Measurements from ENCODE around the gene GHRH.

The GHRH gene, protein sequence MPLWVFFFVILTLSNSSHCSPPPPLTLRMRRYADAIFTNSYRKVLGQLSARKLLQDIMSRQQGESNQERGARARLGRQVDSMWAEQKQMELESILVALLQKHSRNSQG

DNA sequence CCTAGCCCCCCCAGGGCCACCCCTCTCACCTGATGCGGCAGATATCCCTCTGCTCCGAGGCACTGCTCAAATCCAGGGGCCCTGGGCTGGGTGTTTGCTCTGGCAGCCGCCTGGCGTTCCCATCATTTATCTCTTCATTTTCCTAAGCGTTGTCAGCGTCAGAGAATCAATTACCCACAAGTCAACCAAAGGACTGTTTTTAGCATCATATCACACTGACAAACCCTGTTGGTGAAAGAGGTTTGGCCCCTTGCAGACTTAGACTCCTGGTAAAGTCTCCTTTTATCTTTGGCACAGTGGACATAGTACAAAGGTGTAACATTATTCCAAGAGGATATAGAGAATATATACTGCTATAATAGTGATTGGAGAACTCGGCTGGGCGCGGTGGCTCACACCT, at the start of gene GHRH:
Gene GHRH, minus strand, starts transcription at position 101 of the 400 bp plus-strand sequence. CDS start 4,925 bp downstream, outside the sequence.
- no peak for TF ChIP-seq JUND (IDR thresholded peaks at IDR 0.05; ENCODE audit: low read depth)
- DNase-seq (ENCODE audit: low read depth in 1 of 2, low spot score in 1 of 2) = no peak
- in situ Hi-C loops (cut with HindIII; ENCODE audit: low pct_unique_long_range_greater_than_20kb, low sequenced_read_pairs) = no loop called here

DNA sequence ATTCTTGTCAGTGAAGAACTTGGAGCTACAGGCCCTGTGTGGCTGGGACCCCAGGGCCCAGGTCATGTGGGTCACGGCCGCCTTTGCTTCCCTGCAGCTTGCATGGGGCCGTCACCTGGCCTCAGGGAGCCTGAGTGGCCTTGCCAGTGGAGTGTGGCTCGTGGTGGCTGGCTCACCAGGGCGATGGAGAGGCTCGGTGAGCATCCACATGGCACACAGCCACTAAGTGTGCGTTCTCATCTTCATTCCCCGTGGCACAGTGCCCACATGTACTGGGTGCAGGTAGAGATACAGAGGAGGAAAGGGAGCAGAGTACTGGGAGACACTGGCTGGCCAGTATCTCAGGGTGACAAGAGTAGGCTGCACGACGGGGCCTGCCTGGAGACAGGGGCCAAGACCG, 49.3 kb upstream of the GHRH start:
- TF ChIP-seq JUND (IDR thresholded peaks at IDR 0.05; ENCODE audit: low read depth) = no peak
- no peak for DNase-seq (ENCODE audit: low read depth in 1 of 2, low spot score in 1 of 2)
- in situ Hi-C loops (cut with HindIII; ENCODE audit: low pct_unique_long_range_greater_than_20kb, low sequenced_read_pairs) = no loop called here

DNA sequence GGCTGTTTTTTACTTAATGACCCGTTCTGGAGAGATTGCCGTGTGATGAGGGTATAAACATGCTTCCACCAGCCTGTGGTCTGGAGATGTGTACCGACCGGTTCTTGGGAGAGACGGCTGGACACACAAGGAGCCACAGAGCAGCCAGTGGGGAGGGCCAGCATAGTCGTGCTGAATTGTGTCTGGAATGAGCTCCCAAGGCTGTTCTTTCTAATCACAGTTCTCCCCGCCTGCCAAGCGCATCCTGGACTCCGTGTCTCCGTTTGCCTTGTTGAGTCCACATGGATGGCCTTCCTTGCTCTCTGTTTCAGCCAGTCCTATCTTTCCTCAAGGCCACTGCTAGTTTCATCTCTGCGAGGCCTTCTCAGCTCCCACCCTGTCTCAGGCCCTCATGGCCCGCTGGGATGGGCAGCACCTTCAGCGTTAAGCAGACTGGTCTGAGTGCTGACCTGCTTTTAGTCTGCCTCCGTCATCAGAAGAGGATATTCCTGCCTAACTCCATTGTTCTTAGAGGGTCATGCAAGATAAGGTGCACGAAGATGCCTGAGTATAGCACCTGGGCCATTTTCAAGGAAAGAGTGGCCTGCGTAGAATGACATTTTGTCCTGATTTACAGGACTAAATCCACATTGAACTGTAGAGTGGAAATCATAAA, 48.4 kb upstream of the GHRH start:
- TF ChIP-seq JUND (IDR thresholded peaks at IDR 0.05; ENCODE audit: low read depth) = no peak
- in situ Hi-C loops (cut with HindIII; ENCODE audit: low pct_unique_long_range_greater_than_20kb, low sequenced_read_pairs) = no loop called here

DNA sequence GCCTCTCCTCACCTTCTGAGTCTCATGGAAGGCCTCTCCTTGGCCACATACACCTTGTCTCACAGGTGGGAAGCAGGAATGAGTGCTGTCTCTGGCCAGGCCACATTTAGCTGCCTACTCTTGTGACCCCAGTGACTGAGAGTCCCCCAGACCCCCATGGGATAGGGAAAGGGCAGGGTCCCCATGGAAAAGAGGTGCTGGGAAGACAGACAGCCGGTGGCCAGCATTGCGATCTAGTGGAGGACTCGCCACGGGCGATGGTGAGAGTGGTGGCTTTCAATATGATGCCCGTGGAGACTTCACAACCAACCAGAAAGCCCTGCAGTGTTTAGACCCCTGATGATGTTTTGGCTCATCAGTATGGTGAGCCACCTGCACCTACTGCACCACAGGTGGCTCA, 47.7 kb upstream of the GHRH start:
- in situ Hi-C loops (cut with HindIII; ENCODE audit: low pct_unique_long_range_greater_than_20kb, low sequenced_read_pairs) = no loop called here
- no peak for DNase-seq (ENCODE audit: low read depth in 1 of 2, low spot score in 1 of 2)
- no peak for TF ChIP-seq JUND (IDR thresholded peaks at IDR 0.05; ENCODE audit: low read depth)

More for the DNA sequence above, 48.4 kb upstream of the GHRH start:
- peak; percentile 41 to 83 for DNase-seq (ENCODE audit: low read depth in 1 of 2, low spot score in 1 of 2)

DNA sequence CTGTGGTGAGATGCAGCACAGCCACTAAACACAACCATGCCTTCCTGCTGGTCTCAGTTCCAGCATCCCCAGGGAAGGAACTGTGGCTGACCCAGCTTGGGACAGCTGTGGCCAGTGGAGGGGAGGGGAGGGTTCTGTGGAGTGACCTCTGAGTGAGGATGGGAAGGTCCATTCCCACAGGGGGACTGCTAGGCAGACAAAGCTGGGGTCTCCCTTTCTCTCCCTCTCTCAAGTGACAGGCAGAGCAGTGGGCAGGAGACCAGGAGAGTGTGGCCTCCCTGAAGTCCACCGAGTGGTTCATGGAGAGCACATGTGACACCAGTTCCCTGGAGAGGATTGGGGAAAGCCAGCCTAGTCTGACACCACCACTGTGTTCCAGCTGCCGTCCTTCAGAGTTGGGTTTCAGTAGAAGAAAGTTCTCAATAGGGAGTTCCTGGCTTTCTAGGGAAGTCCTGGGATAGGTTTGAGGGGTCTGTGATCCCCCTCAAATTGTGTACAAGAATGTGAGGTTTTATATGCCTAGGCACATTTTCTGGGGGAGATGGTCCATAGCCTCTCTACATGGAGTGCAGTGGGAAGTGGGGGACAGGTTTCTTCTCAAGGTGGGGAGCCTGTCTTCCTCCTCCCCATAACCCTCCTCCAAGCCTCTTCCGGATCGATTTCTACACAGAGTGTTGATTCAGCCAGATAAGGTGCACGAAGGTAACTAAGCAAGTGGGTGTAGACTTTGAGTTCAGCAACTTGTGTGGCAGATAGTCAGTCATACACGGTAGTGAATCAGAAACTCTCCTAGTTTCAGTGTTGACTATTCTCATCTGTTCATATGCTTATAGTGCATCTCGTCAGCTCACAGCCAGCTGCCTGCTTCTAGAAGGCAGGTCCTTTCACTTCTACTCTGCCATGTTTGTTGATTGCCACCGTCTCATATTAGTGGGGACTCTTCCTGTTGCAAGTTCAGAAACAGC, 46.8 kb upstream of the GHRH start:
- no peak for TF ChIP-seq JUND (IDR thresholded peaks at IDR 0.05; ENCODE audit: low read depth)
- in situ Hi-C loops (cut with HindIII; ENCODE audit: low pct_unique_long_range_greater_than_20kb, low sequenced_read_pairs) = no loop called here
- no peak for DNase-seq (ENCODE audit: low read depth in 1 of 2, low spot score in 1 of 2)

DNA sequence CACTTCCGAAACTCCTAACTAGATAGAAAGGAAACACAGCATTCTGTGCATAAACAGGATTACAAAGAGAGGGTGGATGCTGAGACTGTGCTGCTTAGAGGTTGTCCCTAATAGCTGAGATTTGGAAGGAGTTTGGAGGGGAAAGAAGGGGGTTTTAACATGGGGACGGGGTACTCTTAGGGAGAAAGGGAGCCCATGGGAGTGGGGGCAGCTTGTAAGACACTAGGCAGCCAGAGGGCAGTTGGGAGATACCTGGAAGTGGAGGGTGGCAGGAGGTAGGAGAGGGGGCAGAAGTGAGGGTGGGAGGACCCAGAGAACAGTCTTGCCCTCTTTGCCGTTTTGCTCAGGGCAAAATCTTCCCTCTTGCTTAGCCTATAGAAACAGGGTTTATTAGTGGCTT, 44.2 kb upstream of the GHRH start:
- DNase-seq (ENCODE audit: low read depth in 1 of 2, low spot score in 1 of 2) = no peak
- in situ Hi-C loops (cut with HindIII; ENCODE audit: low pct_unique_long_range_greater_than_20kb, low sequenced_read_pairs) = no loop called here
- TF ChIP-seq JUND (IDR thresholded peaks at IDR 0.05; ENCODE audit: low read depth) = no peak

DNA sequence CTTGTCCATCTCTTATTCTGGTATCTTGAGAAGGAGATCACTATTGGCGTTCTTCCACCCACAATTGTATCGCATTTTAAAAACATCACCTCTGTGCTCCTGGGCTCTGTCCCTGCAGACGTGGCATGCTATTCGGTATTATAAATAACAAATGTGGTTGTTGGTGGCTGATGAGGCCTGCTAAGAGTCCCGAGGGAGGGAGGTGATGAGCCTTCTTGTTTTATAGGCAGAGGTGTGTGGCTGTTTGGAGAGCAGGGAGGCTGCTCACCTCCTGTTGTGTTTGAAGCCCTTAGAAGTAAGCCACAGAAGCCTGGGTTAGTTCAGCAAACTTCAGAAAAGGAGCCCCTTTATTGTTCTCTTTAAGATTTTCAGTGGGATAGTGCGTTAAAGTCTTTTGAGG, 43.5 kb upstream of the GHRH start:
- no peak for DNase-seq (ENCODE audit: low read depth in 1 of 2, low spot score in 1 of 2)
- no peak for TF ChIP-seq JUND (IDR thresholded peaks at IDR 0.05; ENCODE audit: low read depth)
- in situ Hi-C loops (cut with HindIII; ENCODE audit: low pct_unique_long_range_greater_than_20kb, low sequenced_read_pairs) = no loop called here

DNA sequence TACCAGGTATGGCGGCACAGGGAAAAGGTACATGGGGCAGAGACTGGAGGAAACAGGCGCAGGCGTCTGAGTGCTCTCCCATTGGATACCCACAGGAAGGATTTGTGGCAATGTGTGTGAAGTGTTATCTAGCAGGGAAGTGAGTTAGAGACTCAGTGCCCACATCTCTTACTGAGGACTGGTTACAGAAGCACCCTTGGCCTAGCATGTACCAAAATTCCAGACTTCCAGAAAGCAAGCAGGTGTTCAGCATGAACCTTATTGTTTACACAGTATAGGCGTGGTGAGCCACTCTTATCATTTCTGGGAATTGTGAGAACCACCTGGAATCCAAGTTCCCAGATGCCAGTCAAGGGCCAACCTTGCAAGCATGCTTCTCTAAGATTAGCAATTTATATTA, 42.0 kb upstream of the GHRH start:
- in situ Hi-C loops (cut with HindIII; ENCODE audit: low pct_unique_long_range_greater_than_20kb, low sequenced_read_pairs) = no loop called here
- no peak for TF ChIP-seq JUND (IDR thresholded peaks at IDR 0.05; ENCODE audit: low read depth)
- no peak for DNase-seq (ENCODE audit: low read depth in 1 of 2, low spot score in 1 of 2)

DNA sequence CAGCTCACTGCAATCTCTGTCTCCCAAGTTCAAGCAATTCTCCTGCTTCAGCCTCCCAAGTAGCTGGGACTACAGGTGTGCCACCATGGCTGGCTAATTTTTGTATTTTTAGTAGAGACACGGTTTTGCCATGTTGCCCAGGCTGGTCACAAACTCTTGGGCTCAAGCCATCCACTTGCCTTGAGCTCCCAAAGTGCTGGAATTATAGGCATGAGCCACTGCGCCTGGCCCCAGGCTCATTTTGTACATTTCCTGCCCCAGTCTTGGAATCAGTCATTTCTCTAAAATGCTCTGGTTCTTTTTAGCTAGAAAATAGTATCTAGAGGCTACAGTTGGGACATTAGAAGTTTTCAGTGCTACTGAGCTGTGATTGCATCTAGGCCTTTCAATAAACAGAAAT, 41.4 kb upstream of the GHRH start:
- TF ChIP-seq JUND (IDR thresholded peaks at IDR 0.05; ENCODE audit: low read depth) = no peak
- no peak for DNase-seq (ENCODE audit: low read depth in 1 of 2, low spot score in 1 of 2)
- in situ Hi-C loops (cut with HindIII; ENCODE audit: low pct_unique_long_range_greater_than_20kb, low sequenced_read_pairs) = no loop called here

DNA sequence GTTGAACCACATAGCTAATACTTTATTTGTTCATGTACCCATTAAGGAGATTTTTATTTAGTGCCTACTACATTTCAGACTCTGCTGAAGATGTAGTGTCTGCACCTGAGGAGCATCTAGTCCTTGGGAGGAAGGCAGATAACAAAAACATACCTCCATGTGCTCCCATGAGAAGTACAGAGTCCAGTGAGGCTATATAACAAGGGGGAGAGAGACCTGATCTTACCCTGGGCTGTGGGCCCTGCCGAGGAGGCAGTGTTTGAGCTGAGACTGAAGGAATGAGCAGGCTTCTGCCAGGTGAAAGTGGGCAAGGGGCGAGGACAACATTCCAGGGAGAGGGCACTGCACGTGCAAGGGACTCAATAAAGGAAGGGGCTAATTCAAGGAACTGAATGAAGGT, 39.9 kb upstream of the GHRH start:
- in situ Hi-C loops (cut with HindIII; ENCODE audit: low pct_unique_long_range_greater_than_20kb, low sequenced_read_pairs) = no loop called here
- DNase-seq (ENCODE audit: low read depth in 1 of 2, low spot score in 1 of 2) = no peak
- TF ChIP-seq JUND (IDR thresholded peaks at IDR 0.05; ENCODE audit: low read depth) = no peak

DNA sequence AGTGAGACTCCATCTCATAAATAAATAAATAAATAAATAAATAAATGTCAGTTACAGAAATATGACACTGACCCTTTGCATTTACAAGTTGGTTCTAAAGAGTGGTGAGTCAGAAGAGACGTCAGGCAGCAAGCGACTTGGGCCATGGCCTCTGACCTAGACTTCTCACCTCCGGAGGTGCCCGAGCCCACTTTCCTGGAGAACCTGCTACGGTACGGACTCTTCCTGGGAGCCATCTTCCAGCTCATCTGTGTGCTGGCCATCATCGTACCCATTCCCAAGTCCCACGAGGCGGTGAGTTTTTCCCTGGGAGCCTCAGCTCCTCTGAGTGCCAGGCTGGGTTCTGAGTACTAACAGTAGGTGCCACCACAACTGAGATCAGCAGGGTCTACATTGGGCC, 39.5 kb upstream of the GHRH start:
- TF ChIP-seq JUND (IDR thresholded peaks at IDR 0.05; ENCODE audit: low read depth) = no peak
- in situ Hi-C loops (cut with HindIII; ENCODE audit: low pct_unique_long_range_greater_than_20kb, low sequenced_read_pairs) = no loop called here
- DNase-seq (ENCODE audit: low read depth in 1 of 2, low spot score in 1 of 2) = no peak

DNA sequence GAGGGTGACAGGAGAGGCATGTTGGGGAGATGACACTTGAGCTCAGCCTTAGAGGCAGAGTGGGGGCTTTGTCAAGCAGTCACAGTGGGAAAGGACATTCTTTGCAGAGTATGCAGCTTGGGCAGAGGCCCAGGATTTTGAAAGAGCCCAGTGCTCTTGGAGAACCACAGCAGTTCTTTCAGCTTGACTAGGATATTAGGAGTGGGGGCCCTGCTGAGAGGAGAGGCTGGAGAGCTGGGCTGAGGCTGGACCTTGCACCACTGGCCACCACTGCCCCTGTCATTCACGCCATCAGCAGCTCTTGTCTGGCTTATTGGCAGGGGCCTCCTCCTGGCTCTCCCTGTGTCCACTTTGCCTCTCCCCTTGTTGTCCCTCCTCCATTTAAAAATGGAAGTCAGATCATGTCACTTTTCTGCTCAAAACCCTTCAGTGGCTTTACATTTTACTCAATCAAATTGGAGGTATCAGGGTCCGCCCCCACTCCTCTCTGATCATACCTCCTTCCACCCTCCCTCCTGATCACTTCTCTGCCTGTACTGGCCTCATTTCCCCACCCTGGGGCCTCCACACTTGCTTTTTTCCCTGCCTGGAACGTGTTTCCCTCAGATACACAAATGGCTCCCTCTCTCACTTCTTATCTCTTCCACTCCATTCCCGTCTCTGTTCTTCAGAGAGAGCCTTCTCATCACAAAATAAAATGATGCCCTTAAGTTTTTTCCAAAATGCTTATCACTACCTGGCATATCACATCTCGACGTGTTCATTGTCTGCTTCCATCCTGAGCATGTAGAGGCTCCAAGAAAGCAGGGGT, 38.3 kb upstream of the GHRH start:
- TF ChIP-seq JUND (IDR thresholded peaks at IDR 0.05; ENCODE audit: low read depth) = no peak
- no peak for DNase-seq (ENCODE audit: low read depth in 1 of 2, low spot score in 1 of 2)
- in situ Hi-C loops (cut with HindIII; ENCODE audit: low pct_unique_long_range_greater_than_20kb, low sequenced_read_pairs) = no loop called here

Measured in T47D (cell line).